Ishikawa (cell line): ENCODE data around the gene PRDM16.

Source experiments
- EP300 ChIP-seq: IDR thresholded peaks from 2 replicates; pipeline ENCODE4 v1.6.1; 2012; ENCODE audit warnings: borderline replicate concordance
- TAF1 ChIP-seq: IDR thresholded peaks from 2 replicates; pipeline ENCODE4 v1.6.1; 2012; ENCODE audit warnings: low read depth, mild to moderate bottlenecking
- YY1 ChIP-seq: IDR thresholded peaks from 2 replicates; pipeline ENCODE4 v1.6.1; 2012; ENCODE audit warnings: low read depth

DNA sequence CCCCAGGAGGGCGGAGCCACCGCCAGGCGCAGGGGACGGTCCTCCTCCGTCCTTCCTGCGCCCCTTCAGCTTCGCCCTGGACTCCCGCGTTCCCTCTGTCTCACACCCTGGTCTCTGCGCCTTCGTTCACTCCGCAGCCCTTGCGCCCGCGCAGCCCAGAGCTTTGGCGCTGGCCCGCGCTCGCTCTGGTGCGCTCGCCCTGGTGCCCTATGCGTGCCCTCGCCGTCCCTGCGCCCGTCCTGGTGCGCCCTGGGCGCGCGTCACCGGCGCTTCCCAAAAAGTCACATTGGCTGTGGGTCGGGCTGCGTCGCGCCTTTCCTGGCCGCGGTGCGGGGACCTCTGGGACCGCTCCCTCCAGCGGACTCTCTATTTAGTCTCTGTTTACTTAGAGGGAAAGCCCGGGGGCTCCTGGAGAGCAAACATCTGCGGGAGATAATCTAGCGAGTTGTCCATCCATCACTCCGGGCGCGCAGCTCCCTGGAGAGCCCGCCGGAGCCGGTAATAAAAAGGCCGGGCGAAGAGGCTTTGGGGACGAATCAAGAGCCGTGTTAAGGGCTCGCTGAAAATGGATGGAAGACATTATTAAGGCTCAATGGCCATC lies 178.6 kb downstream of the PRDM16 start:
- TF ChIP-seq YY1 (no peak), EP300 (no peak), TAF1 (no peak)
